Karpas-422 (cell line): ENCODE measurements around the gene MYBPHL. TPM values are rescaled to one million over a fixed set of nuclear protein-coding genes. Genes with fewer than 3 reads are reported as not detected.
A peak's percentile ranks its signal among the peaks of the same experiment; 100 is the strongest.

ENCODE experiments used
- DNase-seq: peaks from one replicate; pipeline ENCODE4 v3.0.0-alpha.2; 2015
- H2AFZ ChIP-seq: fragments of 200-600 bp; sonication (generic); 2 replicates; pipeline ENCODE4 v1.6.1; 2014; ENCODE audit warnings: antibody characterized with exemption, low read length, mixed read lengths
- H3K27ac ChIP-seq: fragments of 200-600 bp; sonication (generic); 2 replicates; pipeline ENCODE4 v1.5.1; 2014; ENCODE audit warnings: mild to moderate bottlenecking, low read length, moderate library complexity
- H3K27me3 ChIP-seq: fragments of 200-600 bp; sonication (generic); 2 replicates; pipeline ENCODE4 v1.6.1; 2014; ENCODE audit warnings: low read length, mixed read lengths
- H3K36me3 ChIP-seq: fragments of 200-600 bp; sonication (generic); 2 replicates; pipeline ENCODE4 v1.6.1; 2014; ENCODE audit warnings: low read length, mixed read lengths; ENCODE audit not compliant: insufficient read depth
- H3K4me1 ChIP-seq: fragments of 200-600 bp; sonication (generic); 2 replicates; pipeline ENCODE4 v1.6.1; 2014; ENCODE audit warnings: mild to moderate bottlenecking, low read length, mixed read lengths
- H3K4me2 ChIP-seq: fragments of 200-600 bp; sonication (generic); 2 replicates; pipeline ENCODE4 v1.6.1; 2014; ENCODE audit warnings: low read length, low read depth, mild to moderate bottlenecking; ENCODE audit not compliant: poor library complexity, severe bottlenecking
- H3K4me3 ChIP-seq: fragments of 200-600 bp; sonication (generic); 2 replicates; pipeline ENCODE4 v1.5.1; 2014; ENCODE audit warnings: mild to moderate bottlenecking, antibody characterized with exemption, low read length, mixed read lengths
- H3K79me2 ChIP-seq: fragments of 200-600 bp; sonication (generic); 2 replicates; pipeline ENCODE4 v1.6.1; 2014; ENCODE audit warnings: mild to moderate bottlenecking, low read length, mixed read lengths
- H3K9ac ChIP-seq: fragments of 200-600 bp; sonication (generic); 2 replicates; pipeline ENCODE4 v1.6.0; 2014; ENCODE audit warnings: low read length
- H3K9me2 ChIP-seq: fragments of 200-600 bp; sonication (generic), shearing (Covaris generic); replicated peaks from 2 replicates; pipeline ENCODE4 v1.6.0; 2014; ENCODE audit warnings: mild to moderate bottlenecking, low read length, moderate library complexity; ENCODE audit not compliant: insufficient read depth
- H3K9me3 ChIP-seq: fragments of 300-700, 200-600 bp; sonication (generic); 2 replicates; pipeline ENCODE4 v1.6.1; 2014; ENCODE audit warnings: low read length, mixed read lengths
- H4K20me1 ChIP-seq: fragments of 200-600 bp; sonication (generic); 2 replicates; pipeline ENCODE4 v1.6.1; 2014; ENCODE audit warnings: mild to moderate bottlenecking, antibody characterized with exemption, low read length, low read depth; ENCODE audit not compliant: insufficient read depth
- total RNA-seq: library from RNA; depleted of rRNA; stranded (reverse); fragments of >200 nt; shearing (Covaris generic); gene quantifications from 2 replicates; pipeline ENCODE4 v1.2.3, GENCODE V29; 2014; ENCODE audit warnings: low replicate concordance

The MYBPHL gene
- total RNA-seq, 1 experiment from 2014 or later, result 4.3 TPM

DNA sequence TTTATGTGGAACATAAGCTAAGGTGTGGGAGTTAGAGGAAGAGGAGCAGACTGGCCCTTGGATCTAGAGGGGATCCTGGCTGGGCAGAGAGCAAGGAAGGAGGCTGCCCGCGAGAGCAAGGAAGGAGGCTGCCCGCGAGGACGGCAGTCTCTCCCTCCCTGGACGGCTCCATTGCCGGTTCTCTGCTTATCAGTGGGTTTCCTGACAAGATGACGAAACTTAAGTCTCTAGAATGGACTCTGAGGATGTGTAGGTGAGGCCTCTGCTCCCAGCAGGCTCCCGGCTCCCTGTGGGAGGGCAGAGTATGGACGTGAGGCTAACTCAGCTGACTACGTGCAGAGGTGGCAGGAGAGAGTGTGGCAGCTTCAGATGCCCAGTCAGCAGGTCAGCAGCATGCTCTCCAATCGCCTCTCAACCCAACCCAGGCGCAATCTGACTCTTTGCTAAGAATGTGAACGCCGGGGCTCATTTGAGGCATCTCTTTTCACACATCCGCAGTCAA lies 6.1 kb downstream of the MYBPHL start:
- no peak for DNase-seq
- H3K36me3 ChIP-seq, result no peaks in the 10 kb centered on the region

DNA sequence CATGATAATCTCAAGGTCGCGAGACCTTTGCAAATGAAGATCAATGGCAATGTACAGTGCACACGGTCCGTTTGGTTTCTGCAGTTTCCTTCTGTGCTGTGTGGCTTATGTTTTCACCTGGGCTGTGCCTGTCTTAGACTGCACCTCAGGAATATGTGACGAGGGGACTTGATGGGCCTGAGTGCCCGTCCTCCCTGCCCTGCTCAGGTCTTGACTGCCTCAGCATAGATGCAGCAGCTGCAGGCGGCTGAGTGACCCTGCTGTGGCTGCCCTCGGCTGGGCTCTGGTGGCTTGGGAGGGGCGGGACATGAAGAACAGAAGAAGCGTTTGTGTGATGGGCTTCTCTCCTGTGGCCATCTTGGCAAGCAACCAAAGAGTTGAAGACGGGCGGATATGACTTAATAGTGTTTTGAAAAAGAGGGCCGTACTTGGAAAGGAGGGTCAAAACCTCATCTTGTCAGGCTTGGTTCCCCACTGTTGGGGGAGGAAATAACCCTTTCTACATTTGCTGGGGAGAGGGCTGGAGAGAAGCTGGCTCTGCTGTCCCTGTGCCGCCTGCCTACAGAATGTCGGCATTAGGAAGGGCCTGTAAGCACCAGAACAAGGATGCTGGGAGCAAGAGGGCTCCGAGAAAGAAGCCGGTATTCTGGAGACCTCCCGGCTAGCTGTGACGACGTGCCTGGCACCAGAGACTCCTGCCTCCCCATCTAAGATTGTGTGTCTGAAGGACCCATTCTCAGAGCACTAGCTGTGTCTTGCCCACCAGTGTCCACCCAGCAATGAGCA lies 7.1 kb downstream of the MYBPHL start:
- peaks cover 29% of the 10 kb centered on the region for H3K4me1 ChIP-seq
- no peaks in the 10 kb centered on the region for H3K9me3 ChIP-seq
- DNase-seq, result no peak
- H3K4me3 ChIP-seq, result no peak overlapping the region
- H3K9ac ChIP-seq, result no peak overlapping the region
- H3K27me3 ChIP-seq, result no peaks in the 10 kb centered on the region
- H3K79me2 ChIP-seq, result no peaks in the 10 kb centered on the region
- H3K9me2 ChIP-seq, result no peaks in the 10 kb centered on the region
- H3K36me3 ChIP-seq, result no peaks in the 10 kb centered on the region
- H2AFZ ChIP-seq, result no peak overlapping the region
- no peak overlapping the region for H3K4me2 ChIP-seq
- H4K20me1 ChIP-seq, result no peaks in the 10 kb centered on the region
- no peak overlapping the region for H3K27ac ChIP-seq

More for the DNA sequence above, 6.1 kb downstream of the MYBPHL start:
- H3K4me2 ChIP-seq, result no peak overlapping the region
- no peak overlapping the region for H3K4me3 ChIP-seq
- no peaks in the 10 kb centered on the region for H4K20me1 ChIP-seq
- H2AFZ ChIP-seq, result no peak overlapping the region
- H3K27ac ChIP-seq, result no peak overlapping the region
- no peak overlapping the region for H3K9ac ChIP-seq
- no peaks in the 10 kb centered on the region for H3K27me3 ChIP-seq
- no peaks in the 10 kb centered on the region for H3K9me3 ChIP-seq
- H3K79me2 ChIP-seq, result no peaks in the 10 kb centered on the region
- peaks cover 29% of the 10 kb centered on the region for H3K4me1 ChIP-seq
- H3K9me2 ChIP-seq, result no peaks in the 10 kb centered on the region

DNA sequence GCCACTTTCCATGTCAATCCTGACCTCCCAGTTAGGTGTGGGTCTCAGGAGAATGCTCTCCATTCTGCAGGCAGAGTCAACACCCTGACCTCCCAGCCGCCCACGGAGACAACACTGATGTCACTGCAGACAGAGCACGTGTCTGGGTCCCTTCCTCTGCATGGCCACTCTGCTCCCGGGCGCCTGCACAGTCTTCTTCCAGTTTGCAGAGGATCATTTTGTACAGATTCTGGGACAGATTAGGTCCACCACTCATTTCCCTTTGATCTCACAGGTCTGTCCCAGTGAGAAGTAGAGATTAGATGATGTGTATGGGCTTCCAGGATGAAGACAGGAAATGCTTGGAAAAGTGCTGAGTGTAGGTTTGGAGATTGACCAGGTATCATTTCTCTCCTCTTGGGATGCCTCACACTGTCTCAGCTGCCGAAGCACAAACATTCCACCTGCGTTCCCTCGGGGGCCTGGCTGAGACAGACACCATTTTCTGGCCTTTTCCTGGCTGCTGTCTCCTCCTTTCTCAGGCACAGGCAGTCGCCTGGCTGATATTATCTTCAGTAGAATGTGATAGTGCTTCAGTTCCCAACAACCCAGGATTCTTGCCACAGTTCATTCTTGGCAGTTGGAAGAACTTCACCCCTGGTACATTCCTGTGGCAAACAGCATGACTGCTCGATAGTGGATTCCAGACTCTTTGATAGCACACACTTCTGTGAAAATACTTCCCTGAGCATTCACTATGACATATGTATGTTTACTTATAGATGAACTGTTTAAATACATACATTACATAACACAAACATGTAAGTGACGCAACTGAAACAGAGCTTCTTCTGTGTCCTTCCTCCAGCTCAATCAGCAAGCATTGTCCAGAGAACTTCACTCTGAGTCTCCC lies 7.9 kb downstream of the MYBPHL start:
- Histone ChIP-seq H2AFZ (no peak overlapping the region), H3K79me2 (no peaks in the 10 kb centered on the region), H3K9me2 (no peaks in the 10 kb centered on the region), H3K27me3 (no peaks in the 10 kb centered on the region), H3K27ac (no peak overlapping the region), H3K9ac (no peak overlapping the region), H3K4me2 (no peak overlapping the region), H3K4me1 (peaks cover 29% of the 10 kb centered on the region), H3K36me3 (no peaks in the 10 kb centered on the region), H4K20me1 (no peaks in the 10 kb centered on the region), H3K9me3 (no peaks in the 10 kb centered on the region), H3K4me3 (no peak overlapping the region)
- no peak for DNase-seq

DNA sequence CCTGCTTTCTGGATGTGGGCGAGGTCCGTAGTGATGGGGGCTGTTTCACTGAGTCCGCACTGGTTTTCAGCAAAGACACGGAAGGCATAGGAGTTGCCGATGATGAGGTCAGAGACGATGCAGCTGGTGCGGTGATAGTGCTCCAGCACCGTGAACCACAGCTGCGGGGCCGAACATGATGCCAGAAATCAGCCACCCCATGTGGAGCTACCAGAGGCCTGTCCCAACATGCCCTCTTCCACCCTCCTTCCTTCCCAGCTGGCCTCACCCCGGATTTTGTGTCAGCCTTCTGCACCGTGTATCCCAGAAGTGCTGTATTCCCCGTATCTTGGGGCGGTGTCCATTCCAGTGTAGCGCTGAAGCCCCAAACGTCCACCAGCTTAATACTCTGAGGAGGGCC lies 10.0 kb downstream of the MYBPHL start:
- no peak overlapping the region for H2AFZ ChIP-seq
- no peaks in the 10 kb centered on the region for H3K9me3 ChIP-seq
- H3K4me3 ChIP-seq, result no peak overlapping the region
- H3K9ac ChIP-seq, result no peak overlapping the region
- no peaks in the 10 kb centered on the region for H3K27me3 ChIP-seq
- H3K9me2 ChIP-seq, result no peaks in the 10 kb centered on the region
- no peaks in the 10 kb centered on the region for H4K20me1 ChIP-seq
- DNase-seq, result no peak
- no peaks in the 10 kb centered on the region for H3K36me3 ChIP-seq
- H3K4me1 ChIP-seq, result peaks cover 29% of the 10 kb centered on the region
- no peaks in the 10 kb centered on the region for H3K79me2 ChIP-seq
- H3K4me2 ChIP-seq, result no peak overlapping the region
- H3K27ac ChIP-seq, result no peak overlapping the region

DNA sequence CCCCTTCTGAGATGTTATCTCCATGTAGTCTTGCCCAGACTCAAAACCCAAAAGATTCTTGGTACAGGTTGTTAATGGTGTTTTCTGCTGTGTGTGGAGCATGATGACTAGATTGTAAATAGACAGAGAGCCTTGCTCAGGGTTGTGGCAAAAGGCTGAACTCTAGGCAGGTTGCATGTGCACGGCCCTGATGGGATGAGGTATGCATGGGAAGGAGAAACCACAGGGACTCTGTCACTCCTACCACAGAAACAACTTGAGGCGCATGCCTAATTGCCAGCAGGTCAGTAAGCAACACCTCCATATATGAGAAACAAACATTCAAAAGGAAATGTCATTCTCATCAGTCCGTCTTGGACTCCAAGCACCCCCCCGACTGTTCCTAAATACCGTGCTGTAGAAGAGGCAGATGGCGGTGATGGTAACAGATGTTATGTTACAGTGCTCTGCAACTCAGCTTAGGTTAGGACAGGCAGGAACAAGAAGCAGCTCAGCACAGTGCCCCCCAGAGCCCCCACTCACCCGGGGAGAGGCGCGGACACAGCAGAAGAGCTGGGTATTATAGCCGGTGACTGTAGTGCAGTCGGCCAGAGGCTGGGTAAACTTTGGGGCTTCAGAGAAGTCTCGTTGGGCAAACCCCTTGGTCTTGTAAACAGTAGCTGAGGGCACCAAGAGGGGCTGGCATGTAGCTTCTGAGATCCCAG lies 10.9 kb downstream of the MYBPHL start:
- no peak for DNase-seq
- no peak overlapping the region for H3K27ac ChIP-seq

DNA sequence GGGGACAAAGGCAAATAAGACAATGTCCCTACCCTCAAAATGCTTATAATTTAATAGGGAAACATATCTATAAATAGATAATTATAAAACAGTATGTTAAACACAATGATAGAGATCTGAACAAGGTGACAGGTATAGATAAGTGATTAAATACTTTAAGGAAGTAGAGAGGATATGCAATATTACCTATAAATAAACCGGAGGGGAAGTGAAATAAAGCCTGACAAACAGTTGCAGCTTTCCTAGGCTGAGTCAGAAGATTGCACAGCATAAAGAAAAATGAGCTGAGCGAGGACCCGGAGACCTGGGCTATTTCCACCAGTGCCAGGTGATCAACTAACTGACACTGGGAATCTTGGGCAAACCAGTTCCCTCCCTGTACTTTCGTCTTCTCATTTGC lies 12.3 kb downstream of the MYBPHL start:
- Histone ChIP-seq H3K4me3 (peak overlapping the region; percentile 22; the same call in 1 of the 2 replicates), H3K4me1 (peaks cover 34% of the 10 kb centered on the region), H4K20me1 (no peaks in the 10 kb centered on the region), H3K4me2 (peak overlapping the region; percentile 53), H3K9me3 (no peaks in the 10 kb centered on the region), H3K9ac (no peak overlapping the region), H3K79me2 (no peaks in the 10 kb centered on the region), H3K27ac (no peak overlapping the region), H3K36me3 (no peaks in the 10 kb centered on the region), H3K9me2 (no peaks in the 10 kb centered on the region), H3K27me3 (no peaks in the 10 kb centered on the region), H2AFZ (no peak overlapping the region)
- peak; percentile 60 for DNase-seq

More for the DNA sequence above, 10.9 kb downstream of the MYBPHL start:
- H3K9me2 ChIP-seq, result no peaks in the 10 kb centered on the region
- no peaks in the 10 kb centered on the region for H3K79me2 ChIP-seq
- no peak overlapping the region for H3K4me2 ChIP-seq
- H3K4me1 ChIP-seq, result peaks cover 34% of the 10 kb centered on the region
- no peak overlapping the region for H2AFZ ChIP-seq
- no peaks in the 10 kb centered on the region for H3K27me3 ChIP-seq
- no peaks in the 10 kb centered on the region for H3K36me3 ChIP-seq
- H3K9me3 ChIP-seq, result no peaks in the 10 kb centered on the region
- no peak overlapping the region for H3K9ac ChIP-seq
- H4K20me1 ChIP-seq, result no peaks in the 10 kb centered on the region
- H3K4me3 ChIP-seq, result no peak overlapping the region

DNA sequence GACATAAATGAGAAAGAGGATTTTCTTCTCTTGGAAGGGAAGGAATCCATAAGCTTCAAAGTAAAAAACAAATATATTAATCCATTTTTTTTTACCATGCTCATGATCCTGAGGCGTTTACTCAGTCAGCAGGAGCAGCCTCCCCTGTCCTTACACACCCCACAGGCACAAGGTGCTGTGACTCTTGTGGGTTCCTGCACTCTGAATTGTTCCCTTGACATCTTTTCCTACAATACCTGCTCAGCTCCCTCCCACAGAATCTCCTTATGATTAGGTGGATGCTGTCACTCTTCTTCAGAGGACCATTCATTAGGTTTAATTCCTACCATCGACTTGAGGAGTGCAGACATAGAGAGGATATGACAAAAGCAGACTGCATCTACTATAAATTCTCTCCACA lies 13.8 kb downstream of the MYBPHL start:
- H3K36me3 ChIP-seq, result no peaks in the 10 kb centered on the region
- peaks cover 26% of the 10 kb centered on the region for H3K4me1 ChIP-seq
- H3K9ac ChIP-seq, result no peak overlapping the region
- no peak overlapping the region for H3K4me3 ChIP-seq
- DNase-seq, result no peak
- H3K27me3 ChIP-seq, result no peaks in the 10 kb centered on the region
- H3K4me2 ChIP-seq, result no peak overlapping the region
- no peak overlapping the region for H3K27ac ChIP-seq
- no peaks in the 10 kb centered on the region for H3K79me2 ChIP-seq
- H3K9me3 ChIP-seq, result no peaks in the 10 kb centered on the region
- H4K20me1 ChIP-seq, result no peaks in the 10 kb centered on the region
- H2AFZ ChIP-seq, result no peak overlapping the region
- H3K9me2 ChIP-seq, result no peaks in the 10 kb centered on the region

DNA sequence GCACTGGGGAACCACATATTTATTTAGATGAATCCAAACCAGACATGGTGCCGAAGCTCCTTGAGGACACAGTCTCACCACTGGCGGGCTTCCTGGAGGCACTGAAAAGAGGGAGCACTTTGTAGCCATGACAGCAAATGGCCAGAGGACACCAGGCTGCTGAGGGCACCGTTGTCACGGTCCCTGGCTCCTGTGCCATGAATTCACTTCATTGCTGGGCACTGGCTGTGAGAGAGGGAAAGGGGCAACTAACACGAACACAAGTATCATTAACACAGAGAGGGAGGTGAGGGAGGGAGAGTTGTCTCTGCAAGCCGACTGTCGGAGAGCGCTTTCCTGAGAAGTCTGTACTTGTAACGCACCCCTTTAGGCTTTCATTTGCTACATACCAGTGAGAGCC lies 14.4 kb downstream of the MYBPHL start:
- no peak for DNase-seq
- H3K4me1 ChIP-seq, result peaks cover 26% of the 10 kb centered on the region
- H3K27ac ChIP-seq, result no peak overlapping the region
- no peaks in the 10 kb centered on the region for H4K20me1 ChIP-seq
- H3K4me3 ChIP-seq, result no peak overlapping the region
- no peaks in the 10 kb centered on the region for H3K9me2 ChIP-seq
- H3K36me3 ChIP-seq, result no peaks in the 10 kb centered on the region
- H3K27me3 ChIP-seq, result no peaks in the 10 kb centered on the region
- H3K9me3 ChIP-seq, result no peaks in the 10 kb centered on the region
- H2AFZ ChIP-seq, result no peak overlapping the region
- no peaks in the 10 kb centered on the region for H3K79me2 ChIP-seq
- H3K4me2 ChIP-seq, result no peak overlapping the region
- H3K9ac ChIP-seq, result no peak overlapping the region
